ENCODE data around the gene ZNF487. TPM values are rescaled to one million over a fixed set of nuclear protein-coding genes. Genes with fewer than 3 reads are reported as not detected.

Gene ZNF487
- total and polyA plus RNA-seq, 2 of the 13 experiments (the other 11 are each of a cell fraction or from before 2014, with no cell fraction given), result 7.4 to 8.8 TPM

DNA sequence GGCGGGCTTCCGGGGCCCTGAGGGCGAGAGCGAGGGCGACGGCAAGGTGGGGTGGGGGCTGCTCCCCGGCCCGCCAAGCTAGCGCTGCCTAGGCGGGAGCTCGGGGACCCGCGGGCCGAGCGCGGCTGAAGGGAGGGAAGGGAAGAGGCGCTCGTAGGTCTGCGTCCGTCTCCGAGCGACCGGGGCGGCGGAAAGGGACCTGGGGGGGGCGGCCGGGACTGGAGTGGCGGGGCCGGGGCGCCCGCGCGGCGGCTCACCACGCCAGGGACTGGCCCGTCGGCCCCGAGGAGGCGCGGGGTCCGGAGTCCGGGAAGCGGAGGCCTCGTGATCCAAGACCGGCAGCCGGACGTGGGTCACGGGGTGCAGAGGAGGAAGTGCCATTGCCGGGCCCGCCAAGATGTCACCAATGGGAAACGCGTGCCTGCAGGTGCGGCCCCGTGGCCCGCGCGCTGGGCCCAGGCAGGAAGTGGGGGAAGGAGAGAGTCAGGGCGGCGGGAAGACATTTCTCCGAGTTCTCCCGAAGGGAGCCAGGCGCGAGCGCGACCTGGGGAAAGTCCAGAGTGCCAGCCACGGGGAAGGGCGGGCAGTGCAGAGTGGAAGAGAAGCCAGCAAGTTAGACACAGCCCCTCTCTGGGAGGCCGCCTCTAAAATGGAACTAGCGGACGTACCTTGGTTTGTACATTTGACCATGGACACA is 39.8 kb upstream of the ZNF487 start (continued):
- TF ChIP-seq MAFK (conservative IDR thresholded peaks at IDR 0.05 in 1 of 2, IDR thresholded peaks at IDR 0.05 in 1 of 2; ENCODE audit: low read length in 2 of 2) (no peak), THRA (CRISPR knock-in tag; IDR thresholded peaks at IDR 0.05; ENCODE audit: borderline replicate concordance) (peak; percentile 71), U2AF2 (IDR thresholded peaks at IDR 0.05; ENCODE audit: low read depth, low read length) (no peak), BATF2 (CRISPR knock-in tag; IDR thresholded peaks at IDR 0.05) (0 out of 2 replicates have a peak, but pooled peaks have one; percentile 4), TCF7L2 (IDR thresholded peaks at IDR 0.05; ENCODE audit: low read depth, low read length) (no peak), GPN1 (CRISPR knock-in tag; IDR thresholded peaks at IDR 0.05; ENCODE audit: borderline replicate concordance) (0 out of 2 replicates have a peak, but pooled peaks have one; percentile 47), ZNF607 (CRISPR knock-in tag; IDR thresholded peaks at IDR 0.05; ENCODE audit: borderline replicate concordance) (peak; percentile 89), SOX5 (CRISPR knock-in tag; IDR thresholded peaks at IDR 0.05; ENCODE audit: borderline replicate concordance) (peak; percentile 75; the same call in 1 of the 2 replicates), ADNP (CRISPR knock-in tag; IDR thresholded peaks at IDR 0.05) (no peak), ZNF775 (CRISPR knock-in tag; IDR thresholded peaks at IDR 0.05; ENCODE audit: borderline replicate concordance) (no peak)
- TF ChIP-seq, protein P1, sequence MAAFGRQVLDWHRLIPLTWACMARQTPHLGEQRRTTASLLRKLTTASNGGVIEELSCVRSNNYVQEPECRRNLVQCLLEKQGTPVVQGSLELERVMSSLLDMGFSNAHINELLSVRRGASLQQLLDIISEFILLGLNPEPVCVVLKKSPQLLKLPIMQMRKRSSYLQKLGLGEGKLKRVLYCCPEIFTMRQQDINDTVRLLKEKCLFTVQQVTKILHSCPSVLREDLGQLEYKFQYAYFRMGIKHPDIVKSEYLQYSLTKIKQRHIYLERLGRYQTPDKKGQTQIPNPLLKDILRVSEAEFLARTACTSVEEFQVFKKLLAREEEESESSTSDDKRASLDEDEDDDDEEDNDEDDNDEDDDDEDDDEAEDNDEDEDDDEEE (CRISPR knock-in tag; IDR thresholded peaks at IDR 0.05), result peak; percentile 44; the same call in 1 of the 2 replicates
- TF ChIP-seq, protein P2, sequence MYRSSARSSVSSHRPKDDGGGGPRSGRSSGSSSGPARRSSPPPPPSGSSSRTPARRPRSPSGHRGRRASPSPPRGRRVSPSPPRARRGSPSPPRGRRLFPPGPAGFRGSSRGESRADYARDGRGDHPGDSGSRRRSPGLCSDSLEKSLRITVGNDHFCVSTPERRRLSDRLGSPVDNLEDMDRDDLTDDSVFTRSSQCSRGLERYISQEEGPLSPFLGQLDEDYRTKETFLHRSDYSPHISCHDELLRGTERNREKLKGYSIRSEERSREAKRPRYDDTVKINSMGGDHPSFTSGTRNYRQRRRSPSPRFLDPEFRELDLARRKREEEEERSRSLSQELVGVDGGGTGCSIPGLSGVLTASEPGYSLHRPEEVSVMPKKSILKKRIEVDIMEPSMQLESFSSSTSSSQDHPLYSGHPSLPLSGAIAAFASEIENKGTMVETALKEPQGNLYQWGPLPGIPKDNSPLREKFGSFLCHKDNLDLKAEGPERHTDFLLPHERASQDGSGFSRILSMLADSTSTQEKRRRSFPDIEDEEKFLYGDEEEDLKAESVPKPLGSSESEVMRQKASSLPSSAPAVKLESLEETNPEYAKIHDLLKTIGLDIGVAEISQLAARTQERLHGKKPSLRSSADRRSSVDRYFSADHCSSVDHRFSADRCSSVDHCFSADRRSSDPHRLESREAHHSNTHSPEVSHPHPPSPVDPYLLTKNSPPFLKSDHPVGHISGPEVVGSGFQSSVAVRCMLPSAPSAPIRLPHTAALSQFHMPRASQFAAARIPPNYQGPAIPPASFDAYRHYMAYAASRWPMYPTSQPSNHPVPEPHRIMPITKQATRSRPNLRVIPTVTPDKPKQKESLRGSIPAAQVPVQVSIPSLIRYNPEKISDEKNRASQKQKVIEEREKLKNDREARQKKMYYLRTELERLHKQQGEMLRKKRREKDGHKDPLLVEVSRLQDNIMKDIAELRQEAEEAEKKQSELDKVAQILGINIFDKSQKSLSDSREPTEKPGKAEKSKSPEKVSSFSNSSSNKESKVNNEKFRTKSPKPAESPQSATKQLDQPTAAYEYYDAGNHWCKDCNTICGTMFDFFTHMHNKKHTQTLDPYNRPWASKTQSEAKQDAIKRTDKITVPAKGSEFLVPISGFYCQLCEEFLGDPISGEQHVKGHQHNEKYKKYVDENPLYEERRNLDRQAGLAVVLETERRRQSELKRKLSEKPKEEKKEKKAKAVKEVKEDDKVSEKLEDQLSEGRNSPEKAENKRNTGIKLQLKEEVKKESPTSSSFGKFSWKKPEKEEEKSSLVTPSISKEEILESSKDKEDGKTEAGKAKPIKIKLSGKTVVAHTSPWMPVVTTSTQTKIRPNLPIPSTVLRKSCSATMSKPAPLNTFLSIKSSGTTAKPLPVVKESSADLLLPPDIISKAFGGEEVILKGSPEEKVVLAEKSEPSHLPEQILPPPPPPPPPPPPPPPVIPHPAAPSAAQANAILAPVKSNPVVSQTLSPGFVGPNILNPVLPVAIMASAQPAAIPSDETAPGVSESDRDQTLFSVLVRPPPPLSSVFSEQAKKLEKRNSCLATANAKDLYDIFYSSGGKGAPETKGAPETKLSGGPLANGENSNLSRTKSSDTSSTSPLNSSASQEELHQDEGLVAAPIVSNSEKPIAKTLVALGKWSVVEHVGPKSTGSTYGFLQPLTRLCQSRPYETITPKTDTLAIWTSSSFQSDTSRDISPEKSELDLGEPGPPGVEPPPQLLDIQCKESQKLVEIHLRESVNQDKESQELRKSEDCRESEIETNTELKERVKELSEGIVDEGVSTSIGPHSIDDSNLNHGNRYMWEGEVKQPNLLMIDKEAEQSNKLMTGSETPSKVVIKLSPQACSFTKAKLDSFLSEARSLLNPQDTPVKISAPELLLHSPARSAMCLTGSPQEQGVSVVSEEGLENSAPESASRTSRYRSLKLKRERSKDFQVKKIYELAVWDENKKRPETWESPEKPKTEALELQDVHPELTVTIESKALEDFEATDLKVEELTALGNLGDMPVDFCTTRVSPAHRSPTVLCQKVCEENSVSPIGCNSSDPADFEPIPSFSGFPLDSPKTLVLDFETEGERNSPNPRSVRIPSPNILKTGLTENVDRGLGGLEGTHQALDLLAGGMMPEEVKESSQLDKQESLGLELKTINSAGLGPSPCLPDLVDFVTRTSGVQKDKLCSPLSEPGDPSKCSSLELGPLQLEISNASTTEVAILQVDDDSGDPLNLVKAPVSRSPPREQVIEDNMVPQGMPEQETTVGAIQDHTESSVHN (CRISPR knock-in tag; IDR thresholded peaks at IDR 0.05), result peak; percentile 91; the same call in 1 of the 2 replicates
- TF ChIP-seq, protein P3, sequence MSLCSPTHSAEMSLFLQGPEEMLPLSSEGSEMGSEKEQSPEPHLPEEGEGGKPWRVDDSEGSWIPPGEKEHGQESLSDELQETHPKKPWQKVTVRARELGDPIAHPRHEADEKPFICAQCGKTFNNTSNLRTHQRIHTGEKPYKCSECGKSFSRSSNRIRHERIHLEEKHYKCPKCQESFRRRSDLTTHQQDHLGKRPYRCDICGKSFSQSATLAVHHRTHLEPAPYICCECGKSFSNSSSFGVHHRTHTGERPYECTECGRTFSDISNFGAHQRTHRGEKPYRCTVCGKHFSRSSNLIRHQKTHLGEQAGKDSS (CRISPR knock-in tag; IDR thresholded peaks at IDR 0.05; ENCODE audit: borderline replicate concordance, low read depth), result peak; percentile 95
- TF ChIP-seq, protein P4, sequence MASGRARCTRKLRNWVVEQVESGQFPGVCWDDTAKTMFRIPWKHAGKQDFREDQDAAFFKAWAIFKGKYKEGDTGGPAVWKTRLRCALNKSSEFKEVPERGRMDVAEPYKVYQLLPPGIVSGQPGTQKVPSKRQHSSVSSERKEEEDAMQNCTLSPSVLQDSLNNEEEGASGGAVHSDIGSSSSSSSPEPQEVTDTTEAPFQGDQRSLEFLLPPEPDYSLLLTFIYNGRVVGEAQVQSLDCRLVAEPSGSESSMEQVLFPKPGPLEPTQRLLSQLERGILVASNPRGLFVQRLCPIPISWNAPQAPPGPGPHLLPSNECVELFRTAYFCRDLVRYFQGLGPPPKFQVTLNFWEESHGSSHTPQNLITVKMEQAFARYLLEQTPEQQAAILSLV (CRISPR knock-in tag; IDR thresholded peaks at IDR 0.05; ENCODE audit: borderline replicate concordance), result peak; percentile 70

All from HepG2 (cell line).